Skeletal muscle satellite cell (primary cell): ENCODE measurements around the gene LDB2.

Experiments
- H3K27me3 ChIP-seq: 2 replicates; pipeline ENCODE4 v1.7.0; 2013; ENCODE audit warnings: low read length; ENCODE audit not compliant: control insufficient read depth, insufficient read depth
- H3K36me3 ChIP-seq: 2 replicates; pipeline ENCODE4 v1.7.0; 2013; ENCODE audit warnings: mild to moderate bottlenecking, control low read depth, low read length; ENCODE audit not compliant: insufficient read depth
- H3K4me1 ChIP-seq: 2 replicates; pipeline ENCODE4 v1.7.0; 2013; ENCODE audit warnings: low read length; ENCODE audit not compliant: control insufficient read depth, insufficient read depth
- H3K4me2 ChIP-seq: 2 replicates; pipeline ENCODE4 v1.7.0; 2013; ENCODE audit warnings: mild to moderate bottlenecking, low read length
- H3K4me3 ChIP-seq: 2 replicates; pipeline ENCODE4 v1.7.0; 2013; ENCODE audit warnings: low read length
- H3K9ac ChIP-seq: 2 replicates; pipeline ENCODE4 v1.7.0; 2013; ENCODE audit warnings: mild to moderate bottlenecking, low read depth, low read length, moderate library complexity
- H3K9me3 ChIP-seq: replicated peaks from 2 replicates; pipeline ENCODE4 v1.7.0; 2013; ENCODE audit warnings: mild to moderate bottlenecking, control low read depth, low read length

LDB2 gene

GRCh38 chr4:16692046-16692445 lies 206.4 kb downstream of the LDB2 start:
- H3K4me1 ChIP-seq = no peaks in the 10 kb centered on the region
- no peaks in the 10 kb centered on the region for H3K36me3 ChIP-seq
- no peaks in the 10 kb centered on the region for H3K27me3 ChIP-seq
- no peaks in the 10 kb centered on the region for H3K9me3 ChIP-seq
- no peak overlapping the region for H3K4me3 ChIP-seq
- H3K4me2 ChIP-seq = no peak overlapping the region
- no peak overlapping the region for H3K9ac ChIP-seq

- Histone ChIP-seq H3K4me2 (no peak overlapping the region), H3K36me3 (no peaks in the 10 kb centered on the region), H3K27me3 (no peaks in the 10 kb centered on the region), H3K9me3 (no peaks in the 10 kb centered on the region), H3K4me1 (peaks cover 2% of the 10 kb centered on the region), H3K9ac (no peak overlapping the region), H3K4me3 (no peak overlapping the region)
Measured at GRCh38 chr4:16691450-16691849, 207.0 kb downstream of the LDB2 start.

GRCh38 chr4:16687845-16688244 lies 210.6 kb downstream of the LDB2 start:
- H3K27me3 ChIP-seq = no peaks in the 10 kb centered on the region
- H3K4me2 ChIP-seq = no peak overlapping the region
- peaks cover 9% of the 10 kb centered on the region for H3K4me1 ChIP-seq
- H3K9ac ChIP-seq = no peak overlapping the region
- H3K4me3 ChIP-seq = no peak overlapping the region
- no peaks in the 10 kb centered on the region for H3K36me3 ChIP-seq
- H3K9me3 ChIP-seq = no peaks in the 10 kb centered on the region

GRCh38 chr4:16687011-16687410 lies 211.4 kb downstream of the LDB2 start:
- H3K36me3 ChIP-seq = no peaks in the 10 kb centered on the region
- H3K4me1 ChIP-seq = peaks cover 9% of the 10 kb centered on the region
- no peak overlapping the region for H3K9ac ChIP-seq
- H3K9me3 ChIP-seq = no peaks in the 10 kb centered on the region
- no peak overlapping the region for H3K4me3 ChIP-seq
- H3K27me3 ChIP-seq = no peaks in the 10 kb centered on the region
- H3K4me2 ChIP-seq = no peak overlapping the region

GRCh38 chr4:16686195-16686594 lies 212.2 kb downstream of the LDB2 start:
- Histone ChIP-seq H3K9me3 (no peaks in the 10 kb centered on the region), H3K9ac (no peak overlapping the region)

GRCh38 chr4:16685536-16685935 lies 212.9 kb downstream of the LDB2 start:
- H3K27me3 ChIP-seq = no peaks in the 10 kb centered on the region
- H3K36me3 ChIP-seq = no peaks in the 10 kb centered on the region
- H3K9me3 ChIP-seq = no peaks in the 10 kb centered on the region
- H3K9ac ChIP-seq = no peak overlapping the region
- H3K4me3 ChIP-seq = no peak overlapping the region
- H3K4me1 ChIP-seq = peaks cover 9% of the 10 kb centered on the region
- H3K4me2 ChIP-seq = no peak overlapping the region

More at GRCh38 chr4:16686195-16686594, 212.2 kb downstream of the LDB2 start:
- no peak overlapping the region for H3K4me3 ChIP-seq
- no peaks in the 10 kb centered on the region for H3K27me3 ChIP-seq
- H3K4me2 ChIP-seq = no peak overlapping the region
- no peaks in the 10 kb centered on the region for H3K36me3 ChIP-seq
- H3K4me1 ChIP-seq = peaks cover 9% of the 10 kb centered on the region

GRCh38 chr4:16684935-16685334 lies 213.5 kb downstream of the LDB2 start:
- H3K9ac ChIP-seq = no peak overlapping the region
- no peak overlapping the region for H3K4me2 ChIP-seq
- H3K27me3 ChIP-seq = no peaks in the 10 kb centered on the region
- no peaks in the 10 kb centered on the region for H3K9me3 ChIP-seq
- H3K4me3 ChIP-seq = no peak overlapping the region
- H3K36me3 ChIP-seq = no peaks in the 10 kb centered on the region
- H3K4me1 ChIP-seq = peaks cover 9% of the 10 kb centered on the region

GRCh38 chr4:16684097-16684496 lies 214.3 kb downstream of the LDB2 start:
- no peaks in the 10 kb centered on the region for H3K36me3 ChIP-seq
- no peak overlapping the region for H3K9ac ChIP-seq
- no peaks in the 10 kb centered on the region for H3K27me3 ChIP-seq
- H3K4me1 ChIP-seq = peaks cover 9% of the 10 kb centered on the region
- no peaks in the 10 kb centered on the region for H3K9me3 ChIP-seq
- H3K4me3 ChIP-seq = no peak overlapping the region
- no peak overlapping the region for H3K4me2 ChIP-seq

GRCh38 chr4:16682975-16683374 lies 215.5 kb downstream of the LDB2 start:
- no peak overlapping the region for H3K9ac ChIP-seq
- no peaks in the 10 kb centered on the region for H3K36me3 ChIP-seq
- no peaks in the 10 kb centered on the region for H3K9me3 ChIP-seq
- no peak overlapping the region for H3K4me3 ChIP-seq
- H3K27me3 ChIP-seq = no peaks in the 10 kb centered on the region
- H3K4me1 ChIP-seq = peaks cover 9% of the 10 kb centered on the region
- H3K4me2 ChIP-seq = no peak overlapping the region

GRCh38 chr4:16677001-16677944 lies 221.2 kb downstream of the LDB2 start:
- Histone ChIP-seq H3K4me2 (no peak overlapping the region), H3K36me3 (no peaks in the 10 kb centered on the region), H3K4me1 (no peaks in the 10 kb centered on the region), H3K9ac (no peak overlapping the region), H3K27me3 (no peaks in the 10 kb centered on the region), H3K4me3 (no peak overlapping the region), H3K9me3 (no peaks in the 10 kb centered on the region)

- Histone ChIP-seq H3K4me2 (no peak overlapping the region), H3K9me3 (no peaks in the 10 kb centered on the region), H3K27me3 (no peaks in the 10 kb centered on the region), H3K36me3 (no peaks in the 10 kb centered on the region), H3K9ac (no peak overlapping the region), H3K4me3 (no peak overlapping the region), H3K4me1 (no peaks in the 10 kb centered on the region)
Measured at GRCh38 chr4:16676230-16676770, 222.1 kb downstream of the LDB2 start.

GRCh38 chr4:16674082-16674481 lies 224.4 kb downstream of the LDB2 start:
- H3K4me3 ChIP-seq = no peak overlapping the region
- H3K9ac ChIP-seq = no peak overlapping the region
- H3K27me3 ChIP-seq = no peaks in the 10 kb centered on the region
- H3K9me3 ChIP-seq = no peaks in the 10 kb centered on the region
- H3K4me1 ChIP-seq = no peaks in the 10 kb centered on the region
- no peak overlapping the region for H3K4me2 ChIP-seq
- no peaks in the 10 kb centered on the region for H3K36me3 ChIP-seq
